LHCN-M2 (cell line): ENCODE measurements around the gene RUNX2. TPM values are rescaled to one million over a fixed set of nuclear protein-coding genes. Genes with fewer than 3 reads are reported as not detected.
A peak's percentile ranks its signal among the peaks of the same experiment; 100 is the strongest.
"Not testable (repeated sequence)": the region's sequence is repeated elsewhere in the genome, so short reads cannot be mapped to it uniquely, and the experiment has no call there.

Source experiments
- DNase-seq: peaks from one replicate; pipeline ENCODE4 v3.0.0-alpha.2; 2012; ENCODE audit warnings: low read depth
- polyA plus RNA-seq: library from polyadenylated mRNA; unstranded; fragments of >200 nt; gene quantifications from one replicate; pipeline ENCODE4 v1.2.1, GENCODE V29; 2012; ENCODE audit warnings: missing spikeins
- total RNA-seq: library from RNA; depleted of rRNA; stranded (reverse); fragments of >200 nt; gene quantifications from 2 replicates; pipeline ENCODE4 v1.2.3, GENCODE V29; 2014; rRNA removed

The RUNX2 gene
- total RNA-seq, result 23.5 and 27.7 TPM in 2 replicates
- polyA plus RNA-seq, result 12.7 TPM

- peak; percentile 89 for DNase-seq
Measured at GRCh38 chr6:45327956-45328522, at the start of gene RUNX2. Gene RUNX2 (plus strand): TSS chr6:45328330. CDS start chr6:45328727, 397 bp downstream.

- DNase-seq, result peak; percentile 60
Measured at GRCh38 chr6:45278367-45278766, 49.8 kb upstream of the RUNX2 start.

GRCh38 chr6:45286707-45287106 is 41.4 kb upstream of the RUNX2 start:
- DNase-seq, result not testable (repeated sequence)

GRCh38 chr6:45289751-45290514 is 38.2 kb upstream of the RUNX2 start:
- no peak for DNase-seq

- DNase-seq, result no peak
Measured at GRCh38 chr6:45293306-45293705, 34.8 kb upstream of the RUNX2 start.

GRCh38 chr6:45294065-45294701 is 33.9 kb upstream of the RUNX2 start:
- DNase-seq, result not testable (repeated sequence)

- DNase-seq, result peak; percentile 6
Measured at GRCh38 chr6:45297320-45297719, 30.8 kb upstream of the RUNX2 start.

- no peak for DNase-seq
Measured at GRCh38 chr6:45299096-45299581, 29.0 kb upstream of the RUNX2 start.

GRCh38 chr6:45300736-45301135 is 27.4 kb upstream of the RUNX2 start:
- no peak for DNase-seq

GRCh38 chr6:45301348-45302142 is 26.6 kb upstream of the RUNX2 start:
- no peak for DNase-seq

- no peak for DNase-seq
Measured at GRCh38 chr6:45302832-45303231, 25.3 kb upstream of the RUNX2 start.

- peak; percentile 9 for DNase-seq
Measured at GRCh38 chr6:45305546-45305945, 22.6 kb upstream of the RUNX2 start.

GRCh38 chr6:45310118-45310788 is 17.9 kb upstream of the RUNX2 start:
- DNase-seq, result no peak

GRCh38 chr6:45314146-45314545 is 14.0 kb upstream of the RUNX2 start:
- DNase-seq, result no peak

GRCh38 chr6:45320349-45320748 is 7.8 kb upstream of the RUNX2 start:
- DNase-seq, result no peak

- no peak for DNase-seq
Measured at GRCh38 chr6:45323656-45324224, 4.4 kb upstream of the RUNX2 start.

- DNase-seq, result no peak
Measured at GRCh38 chr6:45326698-45327417, 1.3 kb upstream of the RUNX2 start.

GRCh38 chr6:45328523-45328922 is 393 bp downstream of the RUNX2 start:
- DNase-seq, result no peak

- no peak for DNase-seq
Measured at GRCh38 chr6:45344900-45345299, 16.8 kb downstream of the RUNX2 start.

- peak; percentile 11 for DNase-seq
Measured at GRCh38 chr6:45350186-45350710, 22.1 kb downstream of the RUNX2 start.
